ENCODE data around the gene IL1RAPL2. TPM values are rescaled to one million over a fixed set of nuclear protein-coding genes. Genes with fewer than 3 reads are reported as not detected.

Gene IL1RAPL2
- total RNA-seq, 4 donors from 2014 or later: not detected

DNA sequence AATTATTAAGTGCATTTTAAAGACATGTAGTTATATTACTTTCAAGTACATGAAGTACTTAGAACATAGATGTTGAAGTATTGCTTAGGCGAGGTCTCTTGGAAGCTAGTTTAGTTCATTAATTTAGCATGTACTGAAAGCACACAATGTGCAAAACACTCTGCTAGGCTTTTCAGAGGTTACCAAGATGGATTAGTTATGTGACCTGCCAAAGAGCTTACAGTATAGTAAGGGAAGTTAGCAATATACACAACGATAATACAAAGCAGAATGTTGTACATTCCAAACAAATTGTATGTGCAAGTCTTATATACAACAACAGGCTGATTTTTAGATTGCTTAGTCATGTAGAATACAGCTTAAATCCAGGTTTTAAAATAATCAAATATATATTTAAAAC is 1137.9 kb downstream of the IL1RAPL2 start:
- Histone ChIP-seq H3K36me3 (no peaks in the 10 kb centered on the region), H3K27me3 (peaks cover 0 to 2% (median 0%) of the 10 kb centered on the region in 3 donors), H3K9me3 (no peaks in the 10 kb centered on the region), H3K27ac (no peak overlapping the region), H3K4me3 (no peak overlapping the region), H3K4me1 (no peaks in the 10 kb centered on the region)
- DNase-seq (no peak), ATAC-seq (no peak)
- intact Hi-C loops (cut with DNase I; ENCODE audit: low total_unique reads): no loop called here
- in situ Hi-C loops (cut with MboI; ENCODE audit: low sequenced_read_pairs in 4 of 4): no loop called here
- TF ChIP-seq POLR2A (IDR thresholded peaks at IDR 0.05): no peak
- TF ChIP-seq, protein P1, sequence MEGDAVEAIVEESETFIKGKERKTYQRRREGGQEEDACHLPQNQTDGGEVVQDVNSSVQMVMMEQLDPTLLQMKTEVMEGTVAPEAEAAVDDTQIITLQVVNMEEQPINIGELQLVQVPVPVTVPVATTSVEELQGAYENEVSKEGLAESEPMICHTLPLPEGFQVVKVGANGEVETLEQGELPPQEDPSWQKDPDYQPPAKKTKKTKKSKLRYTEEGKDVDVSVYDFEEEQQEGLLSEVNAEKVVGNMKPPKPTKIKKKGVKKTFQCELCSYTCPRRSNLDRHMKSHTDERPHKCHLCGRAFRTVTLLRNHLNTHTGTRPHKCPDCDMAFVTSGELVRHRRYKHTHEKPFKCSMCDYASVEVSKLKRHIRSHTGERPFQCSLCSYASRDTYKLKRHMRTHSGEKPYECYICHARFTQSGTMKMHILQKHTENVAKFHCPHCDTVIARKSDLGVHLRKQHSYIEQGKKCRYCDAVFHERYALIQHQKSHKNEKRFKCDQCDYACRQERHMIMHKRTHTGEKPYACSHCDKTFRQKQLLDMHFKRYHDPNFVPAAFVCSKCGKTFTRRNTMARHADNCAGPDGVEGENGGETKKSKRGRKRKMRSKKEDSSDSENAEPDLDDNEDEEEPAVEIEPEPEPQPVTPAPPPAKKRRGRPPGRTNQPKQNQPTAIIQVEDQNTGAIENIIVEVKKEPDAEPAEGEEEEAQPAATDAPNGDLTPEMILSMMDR (IDR thresholded peaks at IDR 0.05 in 4 of 5, conservative IDR thresholded peaks at IDR 0.05 in 1 of 5): no peak

DNA sequence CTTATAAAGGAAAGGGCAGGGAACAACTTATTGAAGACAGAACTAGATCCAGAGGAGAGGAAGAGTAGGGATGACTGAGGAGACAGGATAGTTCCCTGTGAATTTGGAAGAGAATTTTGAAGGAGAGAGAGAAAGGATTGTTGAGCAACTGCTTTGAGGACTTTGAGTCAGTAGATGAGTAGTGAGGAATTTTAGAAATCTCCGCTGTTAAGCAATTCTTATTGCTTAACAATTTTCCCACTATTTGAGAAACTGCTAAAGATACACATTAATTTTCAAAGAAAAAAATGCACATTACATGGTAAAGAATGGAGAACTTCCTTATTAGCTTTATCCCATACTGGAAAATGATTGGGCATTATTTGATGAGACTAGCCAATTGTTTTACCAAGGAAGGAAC is 1140.0 kb downstream of the IL1RAPL2 start:
- Histone ChIP-seq H3K9me3 (no peaks in the 10 kb centered on the region), H3K27me3 (peaks cover 0 to 2% (median 0%) of the 10 kb centered on the region in 3 donors), H3K4me3 (no peak overlapping the region), H3K27ac (no peak overlapping the region), H3K36me3 (no peaks in the 10 kb centered on the region), H3K4me1 (no peaks in the 10 kb centered on the region)
- intact Hi-C loops (cut with DNase I; ENCODE audit: low total_unique reads) (no loop called here), in situ Hi-C loops (cut with MboI; ENCODE audit: low sequenced_read_pairs in 4 of 4) (no loop called here)
- DNase-seq (no peak), ATAC-seq (no peak)
- no peak for TF ChIP-seq POLR2A (IDR thresholded peaks at IDR 0.05)
- TF ChIP-seq, protein P1 (IDR thresholded peaks at IDR 0.05 in 4 of 5, conservative IDR thresholded peaks at IDR 0.05 in 1 of 5): no peak

DNA sequence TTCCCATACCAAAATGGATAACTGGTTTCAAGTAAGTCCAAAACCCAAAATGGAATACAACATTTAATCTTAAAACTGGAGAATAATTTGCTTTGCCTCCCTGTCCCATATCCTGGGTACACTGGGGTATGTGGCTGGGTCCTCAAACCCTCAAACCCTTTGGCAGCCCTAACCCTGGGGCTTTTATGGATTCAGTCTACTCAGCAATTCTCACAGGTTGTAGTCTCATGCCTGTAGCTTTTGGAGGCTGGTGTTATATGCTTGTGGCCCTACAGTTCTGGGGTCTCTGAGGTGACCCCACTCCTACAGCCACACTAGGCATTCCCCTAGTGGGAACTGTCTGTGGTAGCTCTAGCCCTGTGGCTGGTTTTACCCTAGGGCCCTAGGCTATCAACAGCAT is 1145.8 kb downstream of the IL1RAPL2 start:
- Histone ChIP-seq H3K9me3 (no peaks in the 10 kb centered on the region), H3K36me3 (no peaks in the 10 kb centered on the region), H3K27ac (no peak overlapping the region), H3K27me3 (peaks cover 0 to 6% (median 0%) of the 10 kb centered on the region in 3 donors), H3K4me3 (no peak overlapping the region), H3K4me1 (no peaks in the 10 kb centered on the region)
- no peak for DNase-seq
- intact Hi-C loops (cut with DNase I; ENCODE audit: low total_unique reads) (no loop called here), in situ Hi-C loops (cut with MboI; ENCODE audit: low sequenced_read_pairs in 4 of 4) (no loop called here)
- no peak for ATAC-seq
- TF ChIP-seq POLR2A (IDR thresholded peaks at IDR 0.05): no peak
- TF ChIP-seq, protein P1 (IDR thresholded peaks at IDR 0.05 in 4 of 5, conservative IDR thresholded peaks at IDR 0.05 in 1 of 5): no peak

DNA sequence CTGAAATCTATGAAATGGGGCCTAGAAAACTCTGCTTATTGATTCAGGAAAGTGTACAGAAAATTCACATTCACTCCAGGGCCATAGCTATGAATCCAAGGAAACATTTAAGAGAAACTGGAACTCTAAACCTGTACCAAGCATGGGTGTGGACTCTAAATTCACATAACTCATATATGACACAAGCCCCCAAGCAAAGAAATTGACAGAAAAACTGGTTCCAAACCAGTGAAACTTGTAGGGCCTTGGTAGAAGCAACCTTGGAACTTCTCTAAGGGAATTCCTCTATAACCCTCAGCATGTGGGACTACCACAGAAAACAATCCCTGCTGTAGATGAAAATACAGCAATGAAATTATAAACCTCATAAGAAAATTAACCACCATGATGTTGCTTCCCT is 1149.7 kb downstream of the IL1RAPL2 start:
- H3K4me3 ChIP-seq: no peak overlapping the region
- H3K9me3 ChIP-seq: no peaks in the 10 kb centered on the region
- peaks cover 0 to 4% (median 0%) of the 10 kb centered on the region in 3 donors for H3K27me3 ChIP-seq
- DNase-seq: no peak
- no peaks in the 10 kb centered on the region for H3K4me1 ChIP-seq
- TF ChIP-seq POLR2A (IDR thresholded peaks at IDR 0.05): no peak
- TF ChIP-seq, protein P1 (IDR thresholded peaks at IDR 0.05 in 4 of 5, conservative IDR thresholded peaks at IDR 0.05 in 1 of 5): no peak
- intact Hi-C loops (cut with DNase I; ENCODE audit: low total_unique reads): no loop called here
- no peak for ATAC-seq
- H3K27ac ChIP-seq: no peak overlapping the region
- in situ Hi-C loops (cut with MboI; ENCODE audit: low sequenced_read_pairs in 4 of 4): no loop called here
- H3K36me3 ChIP-seq: no peaks in the 10 kb centered on the region
